HG03354 (cell line): ENCODE measurements around the gene WDR74.
"Not testable (repeated sequence)": the region's sequence is repeated elsewhere in the genome, so short reads cannot be mapped to it uniquely, and the experiment has no call there.

ENCODE experiments used
- ATAC-seq: cut with Tn5 transposase; IDR thresholded peaks from one replicate; pipeline ENCODE4 v1.9.1; 2021; ENCODE audit warnings: mild to moderate bottlenecking; ENCODE audit not compliant: unreplicated experiment, poor library complexity, severe bottlenecking

Gene WDR74

GRCh38 chr11:62843466-62843865 lies 4.1 kb upstream of the WDR74 start:
- ATAC-seq, result no peak

DNA sequence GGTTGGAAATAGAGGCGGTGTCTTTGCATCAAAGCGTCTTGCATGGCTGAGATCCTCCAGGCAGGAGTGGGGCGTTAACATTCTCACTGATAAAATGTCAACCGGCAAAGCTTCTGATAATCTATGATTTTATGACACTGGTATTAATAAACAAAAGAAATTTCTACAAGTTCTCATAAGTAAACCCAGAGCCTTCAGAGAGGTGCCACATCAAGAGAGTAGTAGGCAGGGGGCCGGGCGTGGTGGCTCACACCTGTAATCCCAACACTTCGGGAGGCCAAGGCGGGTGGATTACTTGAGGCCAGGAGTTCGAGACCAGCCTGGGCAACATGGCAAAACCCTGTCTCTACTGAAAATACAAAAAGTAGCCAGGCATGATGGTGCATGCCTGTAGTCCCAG lies 3.5 kb upstream of the WDR74 start:
- ATAC-seq, result not testable (repeated sequence)

DNA sequence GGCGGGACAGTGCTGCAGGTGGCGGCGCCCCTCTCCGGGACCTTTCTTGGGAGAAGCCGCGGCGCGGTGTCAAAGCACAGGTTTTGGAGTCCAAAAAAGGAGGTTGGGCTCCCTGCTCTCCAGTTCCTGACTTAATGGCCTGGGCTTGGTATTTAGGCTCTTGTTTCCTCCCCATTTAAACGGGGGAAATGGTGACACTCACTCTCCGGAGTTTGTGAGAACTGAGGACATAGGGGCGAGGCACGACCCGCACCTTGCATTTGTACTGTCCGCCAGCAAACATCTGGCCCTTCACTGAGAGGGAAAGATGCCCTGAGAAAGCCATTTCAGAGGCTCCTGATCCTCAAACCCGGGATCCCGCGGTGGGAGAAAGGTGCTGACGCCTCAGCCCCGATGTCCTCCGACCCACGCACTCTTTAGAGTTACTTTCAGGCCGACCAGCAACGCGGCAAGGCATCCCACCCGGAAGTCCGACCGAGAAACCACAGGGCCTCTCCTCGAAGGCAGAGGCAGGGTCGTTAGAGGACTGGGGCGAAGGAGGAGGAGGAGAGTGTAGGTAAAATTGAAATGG lies 2.9 kb upstream of the WDR74 start:
- no peak for ATAC-seq

- peak; percentile 50 for ATAC-seq
Measured at GRCh38 chr11:62841361-62842170, 2.2 kb upstream of the WDR74 start.

DNA sequence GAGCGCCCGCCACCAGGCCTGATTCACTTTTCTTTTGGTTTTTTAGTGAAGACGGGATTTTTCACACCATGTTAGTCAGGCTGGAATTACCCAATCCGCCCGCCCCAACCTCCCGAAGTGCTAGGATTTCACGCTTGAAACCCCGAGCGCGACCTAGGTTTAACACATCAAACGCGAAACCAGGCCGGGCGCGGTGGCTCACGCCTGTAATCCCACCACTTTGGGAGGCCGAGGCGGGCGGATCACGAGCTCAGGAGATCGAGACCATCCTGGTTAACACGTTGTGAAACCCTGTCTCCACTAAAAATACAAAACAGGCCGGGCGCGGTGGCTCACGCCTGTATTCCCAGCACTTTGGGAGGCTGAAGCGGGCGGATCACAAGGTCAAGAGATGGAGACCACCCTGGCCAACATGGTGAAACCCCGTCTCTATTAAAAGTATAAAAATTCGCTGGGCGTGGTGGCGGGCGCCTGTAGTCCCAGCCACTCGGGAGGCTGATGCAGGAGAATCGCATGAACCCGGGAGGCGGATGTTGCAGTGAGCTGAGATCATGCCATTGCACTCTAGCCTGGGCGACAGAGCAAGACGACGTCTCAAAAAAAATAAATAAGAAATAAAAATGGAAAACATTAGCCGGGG lies 1.5 kb upstream of the WDR74 start:
- ATAC-seq, result peak; percentile 15

- ATAC-seq, result no peak
Measured at GRCh38 chr11:62835336-62835735, 4.1 kb downstream of the WDR74 start.

GRCh38 chr11:62832336-62833234 lies 6.8 kb downstream of the WDR74 start, which contains the start of gene TEX54:
Gene TEX54, minus strand, starts transcription at chr11:62832841.
- ATAC-seq, result peak; percentile 15

- ATAC-seq, result peak; percentile 84
Measured at GRCh38 chr11:62831520-62832335, 7.7 kb downstream of the WDR74 start, which contains the start of gene STX5. Gene STX5, minus strand, starts transcription at chr11:62832051. Its CDS starts 808 bp downstream, at chr11:62831243.

DNA sequence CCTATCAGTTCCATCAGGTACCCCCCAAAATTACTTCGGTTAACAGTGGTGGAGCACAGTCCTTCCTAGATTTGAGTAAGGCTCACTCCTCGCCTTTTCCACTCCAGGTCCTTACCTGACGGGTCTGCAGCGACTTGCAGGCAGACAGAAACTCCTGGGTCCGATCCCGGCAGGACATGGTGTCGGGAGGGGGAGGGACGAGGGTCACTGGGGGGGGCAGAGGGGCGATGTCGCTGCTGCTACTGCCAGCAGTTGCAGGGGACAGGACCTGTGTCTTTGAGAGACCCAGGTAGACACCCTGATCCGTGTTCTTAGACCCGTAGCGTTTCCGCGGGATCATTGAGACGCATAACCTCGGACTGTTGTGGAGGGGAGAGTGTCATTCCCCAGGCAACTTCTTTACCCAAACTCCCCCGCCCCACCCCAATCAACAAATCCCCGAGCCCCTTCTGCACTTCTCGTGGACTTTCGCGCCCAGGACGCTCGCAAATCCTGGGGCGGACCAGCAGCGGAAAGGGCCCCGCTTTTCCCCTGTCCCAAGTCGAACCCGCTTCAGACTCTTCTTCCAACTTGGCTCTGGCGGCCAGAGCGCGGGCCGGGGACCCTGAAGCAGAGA lies 8.4 kb downstream of the WDR74 start:
- no peak for ATAC-seq

DNA sequence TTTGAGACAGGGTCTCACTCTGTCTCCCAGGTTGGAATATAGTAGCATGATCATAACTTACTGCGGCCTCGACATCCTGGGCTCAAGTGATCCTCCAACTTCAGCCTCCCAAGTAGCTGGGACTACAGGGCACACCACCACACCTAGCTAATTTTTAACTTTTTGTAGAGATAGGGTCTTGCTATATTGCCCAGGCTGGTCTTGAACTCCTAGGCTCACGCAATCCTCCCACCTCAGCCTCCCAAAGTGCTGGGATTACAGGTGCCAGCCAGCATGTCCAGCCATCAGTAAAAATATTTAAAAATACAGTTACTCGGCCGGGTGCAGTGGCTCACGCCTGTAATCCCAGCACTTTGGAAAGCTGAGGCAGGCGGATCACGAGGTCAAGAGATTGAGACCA lies 11.3 kb downstream of the WDR74 start:
- not testable (repeated sequence) for ATAC-seq

- no peak for ATAC-seq
Measured at GRCh38 chr11:62823677-62824076, 15.7 kb downstream of the WDR74 start.

GRCh38 chr11:62817129-62817528 lies 22.3 kb downstream of the WDR74 start:
- ATAC-seq, result no peak

- ATAC-seq, result no peak
Measured at GRCh38 chr11:62816557-62816956, 22.8 kb downstream of the WDR74 start.

- ATAC-seq, result no peak
Measured at GRCh38 chr11:62811659-62812058, 27.7 kb downstream of the WDR74 start.

GRCh38 chr11:62810748-62811147 lies 28.6 kb downstream of the WDR74 start:
- ATAC-seq, result no peak

DNA sequence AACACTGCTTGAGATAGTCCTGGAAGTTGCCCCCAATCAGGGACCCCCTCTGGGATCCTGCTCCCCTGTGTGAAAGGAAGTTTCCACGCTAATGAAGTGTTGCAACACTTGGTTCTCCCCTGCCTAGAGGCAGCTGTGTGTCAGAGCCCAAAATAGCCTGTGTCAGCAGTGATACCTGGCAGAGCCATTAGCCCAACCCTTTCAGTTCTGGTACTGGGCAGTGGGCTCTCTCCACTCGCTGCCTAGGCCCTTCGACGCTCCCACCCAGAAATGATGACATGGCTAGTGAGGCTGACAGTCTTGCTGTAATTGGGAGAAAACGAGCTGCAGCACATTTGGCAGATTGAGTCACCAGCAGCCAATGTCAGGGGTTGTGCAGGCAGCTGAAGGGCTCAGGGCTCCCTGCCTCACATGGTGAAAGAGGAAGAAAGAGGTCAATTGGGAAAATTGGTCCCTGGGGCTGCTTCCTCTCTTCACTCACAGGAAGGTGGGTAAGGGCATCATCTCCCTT lies 32.7 kb downstream of the WDR74 start:
- ATAC-seq, result no peak

GRCh38 chr11:62805961-62806441 lies 33.4 kb downstream of the WDR74 start:
- ATAC-seq, result no peak
